Endothelial cell of umbilical vein (primary cell): ENCODE measurements around the gene ZBTB7C. TPM values are rescaled to one million over a fixed set of nuclear protein-coding genes. Genes with fewer than 3 reads are reported as not detected.

ENCODE experiments used
- BruUV-seq: library from RNA; stranded (reverse); fragments of 400-500 nt; replicated peaks from 2 replicates; lab custom pipeline; 2021; lab: Mats Ljungman, UMichigan
- CTCF ChIA-PET: fragments of 300-600, 350-600 bp; sonication (Branson Sonifier 250); formaldehyde crosslinking; loops from one replicate; lab custom pipeline; 2021; ENCODE audit warnings: antibody characterized with exemption, inconsistent platforms; lab: Charles Lee
- POLR2A ChIA-PET: fragments of 300-600, 350-600 bp; sonication (Branson Sonifier 250); formaldehyde crosslinking; loops from one replicate; lab custom pipeline; 2021; ENCODE audit warnings: antibody characterized with exemption, inconsistent platforms; lab: Charles Lee
- DNase-seq: peaks from one replicate; pipeline ENCODE4 v3.0.0-alpha.2; 2011; ENCODE audit warnings: low read depth, low spot score
- FAIRE-seq: peaks from 2 replicates; lab custom pipeline; 2011; peaks lifted over from hg19 to GRCh38; lab: Jason Lieb, UNC
- H2AFZ ChIP-seq: 2 replicates; pipeline ENCODE4 v1.6.0; 2012; ENCODE audit warnings: low read depth, low read length, control low read depth, inconsistent platforms
- H3K27ac ChIP-seq: 2 replicates; pipeline ENCODE4 v1.5.1; 2011; ENCODE audit warnings: low read depth, mild to moderate bottlenecking, control low read depth, low read length, moderate library complexity; ENCODE audit not compliant: insufficient read depth
- H3K27me3 ChIP-seq, 2 experiments: 2 replicates each; pipeline versions ENCODE4 v1.6.0 to v1.6.1; 2011; ENCODE audit warnings: low read length in 2 of 2, mixed read lengths in 1 of 2; ENCODE audit not compliant: control insufficient read depth in 2 of 2, insufficient read depth in 2 of 2
- H3K36me3 ChIP-seq, 2 experiments: 2 replicates in 1 of 2; 3 replicates in 1 of 2; pipeline ENCODE4 v1.5.1; 2011; ENCODE audit warnings: low read length in 2 of 2, mild to moderate bottlenecking in 1 of 2, moderate library complexity in 1 of 2; ENCODE audit not compliant: control insufficient read depth in 2 of 2, insufficient read depth in 2 of 2; ENCODE audit errors: extremely low read depth in 1 of 2
- H3K4me1 ChIP-seq: 3 replicates; pipeline ENCODE4 v1.5.1; 2011; ENCODE audit warnings: mild to moderate bottlenecking, low read length; ENCODE audit not compliant: control insufficient read depth, insufficient read depth; ENCODE audit errors: extremely low read depth
- H3K4me2 ChIP-seq: 2 replicates; pipeline ENCODE4 v1.6.1; 2011; ENCODE audit warnings: low read length, control low read depth, mixed read lengths; ENCODE audit not compliant: insufficient read depth
- H3K4me3 ChIP-seq, 3 experiments: fragments of 200-600 bp in 1 of 3; sonication (generic), shearing (Covaris generic) in 1 of 3; replicated peaks in 1 of 3; 2 replicates each; pipeline ENCODE4 v1.5.1; 2011 to 2016; ENCODE audit warnings: control low read depth in 3 of 3, low read length in 3 of 3, mild to moderate bottlenecking in 2 of 3, inconsistent platforms in 1 of 3, low read depth in 1 of 3, moderate library complexity in 1 of 3; ENCODE audit not compliant: insufficient read depth in 1 of 3
- H3K79me2 ChIP-seq: 2 replicates; pipeline ENCODE4 v1.6.0; 2012; ENCODE audit warnings: low read length, inconsistent platforms; ENCODE audit not compliant: control insufficient read depth, insufficient read depth
- H3K9ac ChIP-seq: replicated peaks from 2 replicates; pipeline ENCODE3; 2011; ENCODE audit warnings: low read length, control low read depth; ENCODE audit not compliant: insufficient read depth; ENCODE audit errors: extremely low read depth
- H3K9me1 ChIP-seq: replicated peaks from 3 replicates; pipeline ENCODE4 v1.6.0; 2011; ENCODE audit warnings: mild to moderate bottlenecking, low read length; ENCODE audit not compliant: control insufficient read depth, insufficient read depth; ENCODE audit errors: extremely low read depth
- H3K9me3 ChIP-seq: replicated peaks from 2 replicates; pipeline ENCODE4 v1.5.1; 2012; ENCODE audit warnings: low read length, inconsistent platforms; ENCODE audit not compliant: control insufficient read depth, insufficient read depth
- H4K20me1 ChIP-seq: replicated peaks from 2 replicates; pipeline ENCODE3; 2011; ENCODE audit warnings: mild to moderate bottlenecking, low read length; ENCODE audit not compliant: control insufficient read depth, insufficient read depth; ENCODE audit errors: extremely low read depth
- CTCF ChIP-seq, 2 donors: IDR thresholded peaks; 1 replicate in 1 of 2; 2 replicates in 1 of 2; pipeline ENCODE4 v1.5.1; 2011; ENCODE audit warnings: low read length in 2 of 2, mild to moderate bottlenecking in 2 of 2, moderate library complexity in 2 of 2, control low read depth in 1 of 2, inconsistent platforms in 1 of 2, low read depth in 1 of 2; ENCODE audit not compliant: insufficient read depth in 1 of 2; ENCODE audit errors: extremely low read depth in 1 of 2
- EZH2 ChIP-seq: IDR thresholded peaks from 2 replicates; pipeline ENCODE4 v1.6.1; 2012; ENCODE audit warnings: borderline replicate concordance, low read depth, mild to moderate bottlenecking, moderate library complexity, low read length, inconsistent platforms; ENCODE audit not compliant: severe bottlenecking
- FOS ChIP-seq: IDR thresholded peaks from 2 replicates; pipeline ENCODE4 v1.6.1; 2011; ENCODE audit warnings: mild to moderate bottlenecking, low read length, moderate library complexity, borderline replicate concordance; ENCODE audit not compliant: insufficient read depth
- GATA2 ChIP-seq: IDR thresholded peaks from 2 replicates; pipeline ENCODE4 v1.7.0; 2011; ENCODE audit warnings: low read depth, mild to moderate bottlenecking, moderate library complexity, mixed read lengths, low read length; ENCODE audit not compliant: insufficient read length, insufficient read depth
- JUN ChIP-seq: IDR thresholded peaks from 2 replicates; pipeline ENCODE4 v1.6.1; 2011; ENCODE audit warnings: borderline replicate concordance, low read depth; ENCODE audit not compliant: insufficient read length, insufficient read depth
- MYC ChIP-seq: IDR thresholded peaks from one replicate; pipeline ENCODE4 v1.6.1; 2011; ENCODE audit warnings: mild to moderate bottlenecking, low read depth, low read length
- POLR2A ChIP-seq: IDR thresholded peaks from 2 replicates; pipeline ENCODE4 v1.6.1; 2012; ENCODE audit warnings: low read depth, mild to moderate bottlenecking, control low read depth, low read length
- POLR2AphosphoS5 ChIP-seq: IDR thresholded peaks from 2 replicates; pipeline ENCODE4 v1.6.1; 2012; ENCODE audit warnings: low read depth, mild to moderate bottlenecking, control low read depth, low read length, moderate library complexity; ENCODE audit not compliant: insufficient read depth
- dilution Hi-C: fragments of 300-500 bp; cut with MboI; formaldehyde crosslinking; loops from one replicate; pipeline ENCODE4 v1.15.0; 2019; ENCODE audit warnings: low sequenced_read_pairs; ENCODE audit not compliant: extremely low pct_ligation_motif_present
- intact Hi-C: fragments of 100-400 bp; cut with micrococcal nuclease; formaldehyde crosslinking; loops from one replicate; pipeline ENCODE4 v1.10.0; 2022
- polyA plus RNA-seq, 4 experiments: library from polyadenylated mRNA; depleted of rRNA in 3 of 4; stranded (reverse) in 3 of 4; unstranded in 1 of 4; fragments of >200 nt; gene quantifications; 2 replicates each; pipeline versions ENCODE4 v1.2.1 to v1.2.3, GENCODE V29; 2011 to 2012; ENCODE audit warnings: missing spikeins in 1 of 4
- total RNA-seq: library from RNA; stranded (reverse); gene quantifications from 2 replicates; pipeline ENCODE4 v1.2.3, GENCODE V29; 2021
- TF ChIP-seq, protein P1 (sequence below): IDR thresholded peaks from 2 replicates; pipeline ENCODE4 v1.6.1; 2011; ENCODE audit not compliant: insufficient read depth, insufficient read length

The ZBTB7C gene
- total and polyA plus RNA-seq, 2 donors (not counting 3 experiments of a cell fraction or from before 2014, with no cell fraction given): not detected

DNA sequence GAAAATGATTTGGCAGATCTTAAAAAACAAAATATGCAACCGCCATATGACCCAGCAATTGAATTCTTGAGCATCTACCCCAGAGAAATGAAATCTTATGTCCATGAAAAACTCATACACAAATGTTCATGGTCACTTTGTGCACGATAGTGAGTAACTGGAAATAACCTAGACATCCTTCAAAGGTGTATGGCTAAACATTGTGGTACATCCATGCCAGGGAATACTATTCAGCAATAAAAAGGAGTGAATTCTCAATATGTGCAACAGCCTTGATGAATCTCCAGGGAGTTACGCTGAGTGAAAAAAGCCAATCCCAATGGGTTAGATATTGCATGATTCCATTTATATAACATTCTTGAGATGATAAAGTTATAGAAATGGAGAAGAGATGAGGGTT, 366.0 kb downstream of the ZBTB7C start:
- H4K20me1 ChIP-seq: no peaks in the 10 kb centered on the region
- TF ChIP-seq, protein P1, sequence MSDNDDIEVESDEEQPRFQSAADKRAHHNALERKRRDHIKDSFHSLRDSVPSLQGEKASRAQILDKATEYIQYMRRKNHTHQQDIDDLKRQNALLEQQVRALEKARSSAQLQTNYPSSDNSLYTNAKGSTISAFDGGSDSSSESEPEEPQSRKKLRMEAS: no peak
- TF ChIP-seq FOS: no peak
- TF ChIP-seq EZH2: no peak
- no peak for TF ChIP-seq CTCF (IDR thresholded peaks at IDR 0.05; ENCODE audit: extremely low read depth in 1 of 2, insufficient read depth in 1 of 2, low read depth in 1 of 2, low read length in 2 of 2)
- no peak for TF ChIP-seq MYC
- TF ChIP-seq POLR2A: no peak
- TF ChIP-seq GATA2: no peak
- no peak for TF ChIP-seq JUN
- TF ChIP-seq POLR2AphosphoS5: no peak
- H3K4me3 ChIP-seq: no peak overlapping the region
- BruUV-seq: no TSS peak
- no peaks in the 10 kb centered on the region for H3K79me2 ChIP-seq
- intact Hi-C loops: no loop called here
- FAIRE-seq (no peak), DNase-seq (no peak)
- no peak overlapping the region for H2AFZ ChIP-seq
- H3K36me3 ChIP-seq: no peaks in the 10 kb centered on the region
- no peaks in the 10 kb centered on the region for H3K4me1 ChIP-seq
- H3K9me3 ChIP-seq: no peaks in the 10 kb centered on the region
- H3K27me3 ChIP-seq: no peaks in the 10 kb centered on the region
- H3K4me2 ChIP-seq: no peak overlapping the region
- dilution Hi-C loops: no loop called here
- no peak overlapping the region for H3K27ac ChIP-seq
- no peak overlapping the region for H3K9ac ChIP-seq
- ChIA-PET POLR2A (no interaction called here), CTCF (no interaction called here)
- no peaks in the 10 kb centered on the region for H3K9me1 ChIP-seq
